GM12878 (cell line): Measurements from ENCODE around the gene SERINC5. TPM values are rescaled to one million over a fixed set of nuclear protein-coding genes. Genes with fewer than 3 reads are reported as not detected.

Experiments
- ATAC-seq: fragments of 200-7000 bp; cut with Tn5 transposase; 3 replicates; pipeline ENCODE4 v1.9.1; 2020; ENCODE audit warnings: mild to moderate bottlenecking, moderate library complexity
- BruUV-seq: library from RNA; stranded (reverse); fragments of 400-500 nt; replicated peaks from 2 replicates; lab custom pipeline; 2021; lab: Mats Ljungman, UMichigan
- CTCF ChIA-PET: fragments of 300-600 bp; sonication (Branson Sonifier 250); formaldehyde crosslinking; extraction: SDS; loops from one replicate; lab custom pipeline; 2021; ENCODE audit warnings: inconsistent platforms; lab: Yijun Ruan, JAX
- POLR2A ChIA-PET: fragments of 350-600 bp; formaldehyde crosslinking; extraction: SDS; loops from one replicate; lab custom pipeline; 2021; ENCODE audit warnings: inconsistent platforms; lab: Charles Lee
- RAD21 ChIA-PET: fragments of 300-600 bp; sonication (Branson Sonifier 250); formaldehyde crosslinking; loops from one replicate; lab custom pipeline; 2023; ENCODE audit warnings: antibody characterized with exemption; ENCODE audit not compliant: unreplicated experiment; lab: Charles Lee
- SMC1A ChIA-PET: fragments of 300-600 bp; sonication (Branson Sonifier 250); formaldehyde crosslinking; loops from one replicate; lab custom pipeline; 2023; ENCODE audit not compliant: unreplicated experiment, uncharacterized antibody; lab: Charles Lee
- DNase-seq: peaks from one replicate; pipeline ENCODE4 v3.0.0-alpha.2; 2011; ENCODE audit warnings: low read depth, low spot score
- FAIRE-seq: peaks from 3 replicates; lab custom pipeline; 2011; peaks lifted over from hg19 to GRCh38; lab: Jason Lieb, UNC
- H2AFZ ChIP-seq: 2 replicates; pipeline ENCODE4 v1.6.0; 2011; ENCODE audit warnings: low read depth, low read length, control low read depth; ENCODE audit not compliant: control insufficient read depth
- H3K27ac ChIP-seq: 2 replicates; pipeline ENCODE4 v1.5.1; 2011; ENCODE audit warnings: control low read depth; ENCODE audit not compliant: control insufficient read depth, insufficient read depth
- H3K27me3 ChIP-seq, 2 experiments: replicated peaks in 1 of 2; 2 replicates each; pipeline versions ENCODE4 v1.6.0 to v1.6.1; 2011; ENCODE audit warnings: low read length in 1 of 2; ENCODE audit not compliant: control insufficient read depth in 2 of 2, insufficient read depth in 2 of 2
- H3K36me3 ChIP-seq, 2 experiments: 2 replicates each; pipeline ENCODE4 v1.5.1; 2011; ENCODE audit warnings: low read length in 1 of 2; ENCODE audit not compliant: control insufficient read depth in 2 of 2, insufficient read depth in 2 of 2
- H3K4me1 ChIP-seq: 2 replicates; pipeline ENCODE4 v1.6.1; 2011; ENCODE audit warnings: mild to moderate bottlenecking, low read length, moderate library complexity, mixed read lengths; ENCODE audit not compliant: control insufficient read depth, insufficient read depth
- H3K4me2 ChIP-seq: 2 replicates; pipeline ENCODE4 v1.6.0; 2011; ENCODE audit warnings: control low read depth; ENCODE audit not compliant: control insufficient read depth, insufficient read depth
- H3K4me3 ChIP-seq: fragments of 200-600 bp; sonication (generic); 2 replicates; pipeline ENCODE4 v1.5.1; 2016
- H3K79me2 ChIP-seq: 2 replicates; pipeline ENCODE4 v1.6.0; 2011; ENCODE audit warnings: low read length; ENCODE audit not compliant: control insufficient read depth, insufficient read depth
- H3K9ac ChIP-seq: 2 replicates; pipeline ENCODE4 v1.8.0; 2011; ENCODE audit warnings: low read length, control low read depth, mixed read lengths; ENCODE audit not compliant: control insufficient read depth, insufficient read depth
- H3K9me3 ChIP-seq: replicated peaks from 3 replicates; pipeline ENCODE4 v1.5.1; 2011; ENCODE audit warnings: mild to moderate bottlenecking, low read length; ENCODE audit not compliant: control insufficient read depth, insufficient read depth
- H4K20me1 ChIP-seq: 2 replicates; pipeline ENCODE4 v1.6.0; 2011; ENCODE audit not compliant: control insufficient read depth, insufficient read depth
- ATF7 ChIP-seq: fragments of 450-650 bp; IDR thresholded peaks from 2 replicates; pipeline ENCODE4 v1.6.1; 2016; ENCODE audit warnings: low read depth, mild to moderate bottlenecking
- CHD1 ChIP-seq: IDR thresholded peaks from 2 replicates; pipeline ENCODE4 v1.6.1; 2012; ENCODE audit warnings: low read depth, low read length, improper control_type of control experiment
- CTCF ChIP-seq, 3 experiments: IDR thresholded peaks in 2 of 3; conservative IDR thresholded peaks in 1 of 3; 2 replicates each; pipeline ENCODE4 v1.5.1; 2011; ENCODE audit warnings: low read depth in 3 of 3, low read length in 3 of 3, mild to moderate bottlenecking in 3 of 3, control low read depth in 2 of 3, moderate library complexity in 2 of 3, inconsistent platforms in 1 of 3, mixed read lengths in 1 of 3; ENCODE audit not compliant: control insufficient read depth in 2 of 3, insufficient read depth in 1 of 3; ENCODE audit errors: extremely low read depth in 1 of 3
- HSF1 ChIP-seq: fragments of 150-350 bp; IDR thresholded peaks from 2 replicates; pipeline ENCODE4 v1.6.1; 2014; ENCODE audit warnings: mild to moderate bottlenecking, low read depth, low read length
- KDM1A ChIP-seq: fragments of 200-600 bp; sonication (generic); IDR thresholded peaks from 2 replicates; pipeline ENCODE4 v1.6.1; 2016; ENCODE audit warnings: borderline replicate concordance
- MLLT1 ChIP-seq: fragments of 450-650 bp; IDR thresholded peaks from 2 replicates; pipeline ENCODE4 v1.6.1; 2016; ENCODE audit warnings: mild to moderate bottlenecking
- NBN ChIP-seq: fragments of 450-650 bp; IDR thresholded peaks from 2 replicates; pipeline ENCODE4 v1.6.1; 2016
- NFYB ChIP-seq: IDR thresholded peaks from 2 replicates; pipeline ENCODE4 v1.6.1; 2011; ENCODE audit warnings: low read depth, mild to moderate bottlenecking, low read length, improper control_type of control experiment, moderate library complexity; ENCODE audit not compliant: insufficient read depth
- PBX3 ChIP-seq: IDR thresholded peaks from 2 replicates; pipeline ENCODE4 v1.6.1; 2011; ENCODE audit warnings: mild to moderate bottlenecking, low read depth, low read length, moderate library complexity; ENCODE audit not compliant: insufficient replicate concordance
- WGBS: methylation state at CpG from one replicate; pipeline ENCODE4 v1.1.6; 2016; ENCODE audit warnings: low lambda C conversion rate; ENCODE audit not compliant: insufficient replicate concordance, insufficient coverage; ENCODE audit errors: missing lambda C conversion rate; 5-methylcytosine and 5-hydroxymethylcytosine counted together
- in situ Hi-C: fragments of 300-500 bp; cut with MboI; formaldehyde crosslinking; loops from 9 replicates; pipeline ENCODE4 v1.14.3; 2018; ENCODE audit warnings: mixed read lengths
- intact Hi-C: fragments of 100-400 bp; cut with micrococcal nuclease; formaldehyde crosslinking; loops from one replicate; pipeline ENCODE4 v1.14.2; 2022; ENCODE audit not compliant: unreplicated experiment
- polyA plus RNA-seq, 11 experiments: library from polyadenylated mRNA; depleted of rRNA in 4 of 11; unstranded in 6 of 11; stranded (reverse) in 5 of 11; fragments of >200 nt; fragmentation: Nextera tagmentation in 4 of 11; fragmentation: Illumina TruSeq in 1 of 11; extraction: Ambion mirVana in 4 of 11; extraction: Trizol in 1 of 11; gene quantifications; 1 replicate in 1 of 11; 2 replicates in 10 of 11; pipeline versions ENCODE4 v1.2.1 to v1.2.3, GENCODE V29; 2011 to 2016; ENCODE audit warnings: inconsistent platforms in 2 of 11, missing spikeins in 2 of 11, low read depth in 1 of 11
- total RNA-seq, 4 experiments: library from RNA; depleted of rRNA in 3 of 4; stranded (reverse); fragments of >200 nt in 3 of 4; fragmentation: Illumina TruSeq in 1 of 4; extraction: Trizol in 1 of 4; gene quantifications; 2 replicates each; pipeline versions ENCODE4 v1.2.1 to v1.2.3, GENCODE V29; 2013 to 2021
- TF ChIP-seq, protein P1 (sequence below): fragments of 450-650 bp; IDR thresholded peaks from 2 replicates; pipeline ENCODE4 v1.6.1; 2018; ENCODE audit warnings: borderline replicate concordance, mild to moderate bottlenecking; ENCODE audit not compliant: partially characterized antibody

Gene SERINC5
- total and polyA plus RNA-seq, 10 of the 15 experiments (the other 5 are each of a cell fraction or from before 2014, with no cell fraction given): 0.66 to 7.0 (median 2.8) TPM

- TF ChIP-seq, protein P1, sequence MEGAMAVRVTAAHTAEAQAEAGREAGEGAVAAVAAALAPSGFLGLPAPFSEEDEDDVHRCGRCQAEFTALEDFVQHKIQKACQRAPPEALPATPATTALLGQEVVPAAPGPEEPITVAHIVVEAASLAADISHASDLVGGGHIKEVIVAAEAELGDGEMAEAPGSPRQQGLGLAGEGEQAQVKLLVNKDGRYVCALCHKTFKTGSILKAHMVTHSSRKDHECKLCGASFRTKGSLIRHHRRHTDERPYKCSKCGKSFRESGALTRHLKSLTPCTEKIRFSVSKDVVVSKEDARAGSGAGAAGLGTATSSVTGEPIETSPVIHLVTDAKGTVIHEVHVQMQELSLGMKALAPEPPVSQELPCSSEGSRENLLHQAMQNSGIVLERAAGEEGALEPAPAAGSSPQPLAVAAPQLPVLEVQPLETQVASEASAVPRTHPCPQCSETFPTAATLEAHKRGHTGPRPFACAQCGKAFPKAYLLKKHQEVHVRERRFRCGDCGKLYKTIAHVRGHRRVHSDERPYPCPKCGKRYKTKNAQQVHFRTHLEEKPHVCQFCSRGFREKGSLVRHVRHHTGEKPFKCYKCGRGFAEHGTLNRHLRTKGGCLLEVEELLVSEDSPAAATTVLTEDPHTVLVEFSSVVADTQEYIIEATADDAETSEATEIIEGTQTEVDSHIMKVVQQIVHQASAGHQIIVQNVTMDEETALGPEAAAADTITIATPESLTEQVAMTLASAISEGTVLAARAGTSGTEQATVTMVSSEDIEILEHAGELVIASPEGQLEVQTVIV: no peak
- TF ChIP-seq NBN (no peak), ATF7 (no peak)
- TF ChIP-seq, all 136 proteins: peak for 0
Measured at GRCh38 chr5:80237243-80237642, 18.6 kb downstream of the SERINC5 start (continued).

GRCh38 chr5:80234116-80234948 lies 21.5 kb downstream of the SERINC5 start:
- no peak for FAIRE-seq
- no peaks in the 10 kb centered on the region for H3K27me3 ChIP-seq
- WGBS: 25% methylated on average over 5 of the region's 5 CpGs
- no peaks in the 10 kb centered on the region for H3K79me2 ChIP-seq
- peaks cover 2% of the 10 kb centered on the region; the same call in 1 of the 3 replicates for H3K9me3 ChIP-seq
- no peaks in the 10 kb centered on the region for H3K36me3 ChIP-seq
- no peaks in the 10 kb centered on the region for H4K20me1 ChIP-seq
- POLR2A ChIA-PET: interaction anchor here (0.7 kb wide), 1 partner anchor 7 kb away, joined by 3 read pairs; no protein-coding TSS in a partner anchor
- RAD21 ChIA-PET: no interaction called here
- H3K4me2 ChIP-seq: no peak overlapping the region
- no peak for DNase-seq
- no peak overlapping the region for H2AFZ ChIP-seq
- intact Hi-C loops (no loop called here), in situ Hi-C loops (no loop called here)
- ATAC-seq: no peak
- H3K27ac ChIP-seq: no peak overlapping the region
- CTCF ChIA-PET: no interaction called here
- H3K4me3 ChIP-seq: no peak overlapping the region
- no peak overlapping the region for H3K9ac ChIP-seq
- BruUV-seq: TSS peak; percentile 28
- SMC1A ChIA-PET: interaction anchor here (1.0 kb wide), 1 partner anchor 11 kb away, joined by 3 read pairs; no protein-coding TSS in a partner anchor
- no peaks in the 10 kb centered on the region for H3K4me1 ChIP-seq
- no peak for TF ChIP-seq KDM1A
- no peak for TF ChIP-seq PBX3
- no peak for TF ChIP-seq MLLT1
- no peak for TF ChIP-seq HSF1
- TF ChIP-seq CTCF (IDR thresholded peaks at IDR 0.05 in 2 of 3, conservative IDR thresholded peaks at IDR 0.05 in 1 of 3; ENCODE audit: control insufficient read depth in 2 of 3, extremely low read depth in 1 of 3, insufficient read depth in 1 of 3, low read depth in 3 of 3, low read length in 3 of 3): no peak
- no peak for TF ChIP-seq NFYB
- TF ChIP-seq CHD1: no peak
